Vagina (tissue), 2 donors: ENCODE results near the gene GOLGA6L7.
"Not testable (repeated sequence)": the region's sequence is repeated elsewhere in the genome, so short reads cannot be mapped to it uniquely, and the experiment has no call there.

Experiments
- CTCF ChIP-seq, 3 experiments: fragments of 450-650 bp in 2 of 3; fragments of 200-600 bp in 1 of 3; sonication (generic) in 1 of 3; IDR thresholded peaks; one replicate each; pipeline ENCODE4 v1.5.1; 2017 to 2019; ENCODE audit warnings: antibody characterized with exemption in 3 of 3, mild to moderate bottlenecking in 2 of 3, moderate library complexity in 2 of 3
- POLR2A ChIP-seq, 2 donors: fragments of 450-650 bp; IDR thresholded peaks; one replicate each; pipeline ENCODE4 v1.6.1; 2017; ENCODE audit warnings: antibody characterized with exemption in 2 of 2, mild to moderate bottlenecking in 2 of 2, moderate library complexity in 2 of 2
- POLR2AphosphoS5 ChIP-seq, 2 donors: sonication (generic); formaldehyde crosslinking; IDR thresholded peaks; one replicate each; pipeline ENCODE4 v1.9.0; 2017; ENCODE audit warnings: antibody characterized with exemption in 2 of 2, mild to moderate bottlenecking in 2 of 2, low read depth in 1 of 2; ENCODE audit not compliant: insufficient read depth in 1 of 2

- not testable (repeated sequence) for TF ChIP-seq CTCF (IDR thresholded peaks at IDR 0.05); POLR2A (IDR thresholded peaks at IDR 0.05); POLR2AphosphoS5 (IDR thresholded peaks at IDR 0.05; ENCODE audit: insufficient read depth in 1 of 2, low read depth in 1 of 2)
Observed at GRCh38 chr15:28847247-28847646, 1.2 kb downstream of the GOLGA6L7 start.
